Measurements from ENCODE around the gene RYR2. TPM values are rescaled to one million over a fixed set of nuclear protein-coding genes. Genes with fewer than 3 reads are reported as not detected.

Gene RYR2
- total RNA-seq, 6 donors from 2014 or later, result 1.8 to 23.0 (median 3.7) TPM

- H3K27ac ChIP-seq, result no peak overlapping the region
- DNase-seq, result no peak
- peaks cover 0 to 20% (median 5%) of the 10 kb centered on the region in 4 donors for H3K4me1 ChIP-seq
- H3K27me3 ChIP-seq, result peaks cover 0 to 28% (median 13%) of the 10 kb centered on the region in 4 donors
- no peak for ATAC-seq (ENCODE audit: low FRiP score in 2 of 2)
- H3K4me3 ChIP-seq, result no peak overlapping the region
- TF ChIP-seq EP300 (IDR thresholded peaks at IDR 0.05), result no peak
- no peak for TF ChIP-seq POLR2AphosphoS5 (IDR thresholded peaks at IDR 0.05)
- no peak for TF ChIP-seq POLR2A (IDR thresholded peaks at IDR 0.05)
- TF ChIP-seq, protein P1, sequence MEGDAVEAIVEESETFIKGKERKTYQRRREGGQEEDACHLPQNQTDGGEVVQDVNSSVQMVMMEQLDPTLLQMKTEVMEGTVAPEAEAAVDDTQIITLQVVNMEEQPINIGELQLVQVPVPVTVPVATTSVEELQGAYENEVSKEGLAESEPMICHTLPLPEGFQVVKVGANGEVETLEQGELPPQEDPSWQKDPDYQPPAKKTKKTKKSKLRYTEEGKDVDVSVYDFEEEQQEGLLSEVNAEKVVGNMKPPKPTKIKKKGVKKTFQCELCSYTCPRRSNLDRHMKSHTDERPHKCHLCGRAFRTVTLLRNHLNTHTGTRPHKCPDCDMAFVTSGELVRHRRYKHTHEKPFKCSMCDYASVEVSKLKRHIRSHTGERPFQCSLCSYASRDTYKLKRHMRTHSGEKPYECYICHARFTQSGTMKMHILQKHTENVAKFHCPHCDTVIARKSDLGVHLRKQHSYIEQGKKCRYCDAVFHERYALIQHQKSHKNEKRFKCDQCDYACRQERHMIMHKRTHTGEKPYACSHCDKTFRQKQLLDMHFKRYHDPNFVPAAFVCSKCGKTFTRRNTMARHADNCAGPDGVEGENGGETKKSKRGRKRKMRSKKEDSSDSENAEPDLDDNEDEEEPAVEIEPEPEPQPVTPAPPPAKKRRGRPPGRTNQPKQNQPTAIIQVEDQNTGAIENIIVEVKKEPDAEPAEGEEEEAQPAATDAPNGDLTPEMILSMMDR (IDR thresholded peaks at IDR 0.05), result no peak
- H3K36me3 ChIP-seq, result no peaks in the 10 kb centered on the region
- 23 to 25% methylated on average over 3 of the region's 3 CpGs for WGBS, 2 donors
- H3K9me3 ChIP-seq, result no peaks in the 10 kb centered on the region
Observed at GRCh38 chr1:237045278-237046016, 3.5 kb downstream of the RYR2 start.

GRCh38 chr1:237048803-237049202 is 6.8 kb downstream of the RYR2 start:
- no peak for ATAC-seq (ENCODE audit: low FRiP score in 2 of 2)
- no peaks in the 10 kb centered on the region for H3K36me3 ChIP-seq

DNA sequence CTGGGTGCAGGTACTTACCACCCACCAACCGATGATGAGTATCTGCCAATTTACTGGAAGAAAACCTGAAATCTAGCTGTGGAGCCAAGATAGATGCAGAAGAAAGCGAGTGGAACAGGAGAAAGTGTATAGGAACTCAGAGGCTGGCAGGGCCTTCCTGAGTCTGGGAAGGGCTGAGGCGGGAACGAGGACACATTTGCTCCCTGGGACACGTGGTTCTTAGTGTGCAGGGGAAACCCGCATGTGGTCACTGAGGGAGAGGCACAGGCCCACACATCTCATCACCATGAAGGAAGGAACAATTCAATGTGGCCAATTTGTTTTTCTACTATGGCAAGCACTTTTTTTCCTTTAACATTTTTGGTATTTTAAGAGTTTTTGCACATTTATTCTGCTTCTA is 8.2 kb downstream of the RYR2 start:
- H3K36me3 ChIP-seq, result no peaks in the 10 kb centered on the region
- no peak for TF ChIP-seq POLR2AphosphoS5 (IDR thresholded peaks at IDR 0.05)
- TF ChIP-seq POLR2A (IDR thresholded peaks at IDR 0.05), result no peak
- TF ChIP-seq, protein P1 (IDR thresholded peaks at IDR 0.05), result no peak
- no peak for TF ChIP-seq EP300 (IDR thresholded peaks at IDR 0.05)
- H3K27me3 ChIP-seq, result no peaks in the 10 kb centered on the region
- no peaks in the 10 kb centered on the region for H3K9me3 ChIP-seq
- H3K27ac ChIP-seq, result no peak overlapping the region
- H3K4me1 ChIP-seq, result no peaks in the 10 kb centered on the region
- no peak overlapping the region for H3K4me3 ChIP-seq
- WGBS, 2 donors, result 68 to 80% methylated on average over 6 of the region's 6 CpGs
- ATAC-seq (ENCODE audit: low FRiP score in 2 of 2) (no peak), DNase-seq (no peak)

More at GRCh38 chr1:237048803-237049202, 6.8 kb downstream of the RYR2 start:
- H3K27ac ChIP-seq, result no peak overlapping the region
- no peaks in the 10 kb centered on the region for H3K4me1 ChIP-seq
- TF ChIP-seq EP300 (IDR thresholded peaks at IDR 0.05) (no peak), POLR2A (IDR thresholded peaks at IDR 0.05) (no peak), POLR2AphosphoS5 (IDR thresholded peaks at IDR 0.05) (no peak)
- TF ChIP-seq, protein P1 (IDR thresholded peaks at IDR 0.05), result no peak
- DNase-seq, result no peak
- peaks cover 0 to 3% (median 0%) of the 10 kb centered on the region in 4 donors for H3K27me3 ChIP-seq
- no peak overlapping the region for H3K4me3 ChIP-seq
- WGBS, 2 donors, result 89% methylated on average over 5 of the region's 5 CpGs
- no peaks in the 10 kb centered on the region for H3K9me3 ChIP-seq

DNA sequence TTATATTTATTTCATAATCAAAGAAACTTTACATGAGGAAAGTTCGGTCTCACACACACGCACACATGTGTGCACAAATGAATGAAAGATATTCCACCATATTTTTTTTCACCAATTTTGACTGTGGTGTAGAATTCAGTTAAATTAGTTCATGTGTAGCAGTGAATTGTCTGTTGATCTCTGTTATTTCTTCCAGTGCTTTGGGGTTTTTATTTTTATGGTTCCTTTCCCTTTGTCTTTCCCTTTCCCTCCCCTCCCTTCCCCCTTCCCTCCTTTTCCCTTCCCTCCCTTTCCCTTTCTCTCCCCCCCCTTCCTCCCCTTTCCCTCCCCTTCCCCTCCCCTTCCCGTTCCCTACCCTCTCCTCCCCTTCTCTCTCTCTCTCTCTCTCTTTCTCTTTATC is 8.9 kb downstream of the RYR2 start:
- Histone ChIP-seq H3K27me3 (no peaks in the 10 kb centered on the region), H3K4me3 (no peak overlapping the region), H3K4me1 (no peaks in the 10 kb centered on the region), H3K27ac (no peak overlapping the region), H3K36me3 (no peaks in the 10 kb centered on the region), H3K9me3 (no peaks in the 10 kb centered on the region)
- WGBS, 2 donors, result 73 to 100% methylated on average over 2 to 3 of the region's 3 CpGs
- ATAC-seq (ENCODE audit: low FRiP score in 2 of 2) (no peak), DNase-seq (no peak)
- TF ChIP-seq EP300 (IDR thresholded peaks at IDR 0.05) (no peak), POLR2A (IDR thresholded peaks at IDR 0.05) (no peak)
- TF ChIP-seq, protein P1 (IDR thresholded peaks at IDR 0.05), result no peak

DNA sequence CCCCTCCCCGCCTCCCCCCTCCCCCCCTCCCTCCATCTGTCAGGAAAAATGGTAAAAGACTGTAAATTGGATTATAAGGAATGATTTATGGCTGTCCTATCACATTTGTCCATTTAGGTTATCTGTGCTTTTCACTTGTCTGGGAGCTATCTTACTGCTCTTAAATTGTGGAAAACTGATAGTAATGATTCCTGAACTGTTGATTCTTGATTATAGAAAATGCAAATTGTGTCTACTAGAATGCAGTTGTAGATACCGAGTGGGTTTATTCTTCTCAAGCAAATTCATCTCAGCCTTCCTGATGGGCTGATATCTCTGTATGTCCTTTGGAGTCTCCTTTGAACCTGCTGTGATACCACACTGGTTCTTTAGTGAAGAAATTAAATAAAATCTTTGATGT is 12.3 kb downstream of the RYR2 start:
- TF ChIP-seq POLR2A (IDR thresholded peaks at IDR 0.05) (no peak), POLR2AphosphoS5 (IDR thresholded peaks at IDR 0.05) (no peak), EP300 (IDR thresholded peaks at IDR 0.05) (no peak)
- TF ChIP-seq, protein P1 (IDR thresholded peaks at IDR 0.05), result no peak
- H3K9me3 ChIP-seq, result no peaks in the 10 kb centered on the region
- ATAC-seq (ENCODE audit: low FRiP score in 2 of 2), result no peak
- H3K4me1 ChIP-seq, result no peaks in the 10 kb centered on the region
- no peak for DNase-seq
- no peak overlapping the region for H3K4me3 ChIP-seq
- no peak overlapping the region for H3K27ac ChIP-seq
- WGBS, 2 donors, result 81 to 82% methylated on average over 1 to 2 of the region's 2 CpGs
- no peaks in the 10 kb centered on the region for H3K36me3 ChIP-seq
- H3K27me3 ChIP-seq, result no peaks in the 10 kb centered on the region
